ENCODE data around the gene ARRB2.
A peak's percentile ranks its signal among the peaks of the same experiment; 100 is the strongest.

ARRB2 gene

DNA sequence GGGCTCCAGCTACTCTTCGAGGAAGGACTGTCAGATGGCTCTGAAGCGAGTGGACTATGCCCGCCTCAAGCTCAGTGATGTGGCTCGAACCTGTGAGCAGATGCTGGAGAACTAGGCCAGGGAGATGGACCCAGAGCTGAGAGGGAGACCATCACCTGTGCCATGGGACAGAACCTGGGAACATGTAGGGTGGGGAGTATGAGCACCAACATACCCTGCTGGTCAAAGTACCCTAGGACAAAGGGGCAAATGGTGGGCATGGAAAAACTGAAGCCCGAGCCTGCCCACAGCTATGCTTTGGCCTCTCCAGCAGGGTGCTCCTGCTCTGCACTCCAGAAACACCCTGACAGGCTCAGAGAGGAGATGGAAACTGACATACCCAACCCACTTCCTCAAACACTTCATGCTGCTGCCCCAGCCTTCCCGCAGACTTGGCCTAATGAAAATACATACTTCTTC lies 22.7 kb downstream of the ARRB2 start:
- no peak for DNase-seq

DNA sequence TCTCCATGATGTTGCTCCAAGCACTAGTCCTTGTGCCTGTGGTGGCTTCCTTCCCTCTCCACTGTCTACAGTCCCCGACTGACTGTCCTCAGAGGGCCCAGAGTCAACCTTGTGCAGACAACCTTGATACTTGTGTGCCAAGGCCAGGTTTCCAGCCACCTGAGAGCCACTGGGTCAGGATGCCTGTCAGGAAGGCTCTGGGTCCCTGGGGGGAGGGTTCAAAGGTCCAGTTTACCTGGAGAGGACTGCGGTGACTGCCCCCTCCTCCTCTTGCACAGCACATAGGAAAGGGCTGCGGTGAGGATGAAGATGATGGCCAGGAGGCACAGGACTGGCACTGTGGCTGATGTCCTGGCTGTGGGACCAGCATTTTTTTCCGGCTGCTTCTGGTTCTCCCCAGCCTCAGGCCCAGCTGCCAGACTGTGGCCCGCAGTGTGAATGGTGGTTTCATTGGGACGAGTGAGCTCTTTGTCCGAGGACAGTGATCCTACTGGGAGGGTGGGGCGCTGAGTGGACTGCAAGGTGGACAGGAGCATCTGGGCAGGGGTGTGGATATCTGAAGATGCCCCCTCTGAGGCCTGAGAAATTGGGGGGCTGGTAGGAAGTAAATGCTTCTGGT lies 24.5 kb downstream of the ARRB2 start:
- no peak for DNase-seq

DNA sequence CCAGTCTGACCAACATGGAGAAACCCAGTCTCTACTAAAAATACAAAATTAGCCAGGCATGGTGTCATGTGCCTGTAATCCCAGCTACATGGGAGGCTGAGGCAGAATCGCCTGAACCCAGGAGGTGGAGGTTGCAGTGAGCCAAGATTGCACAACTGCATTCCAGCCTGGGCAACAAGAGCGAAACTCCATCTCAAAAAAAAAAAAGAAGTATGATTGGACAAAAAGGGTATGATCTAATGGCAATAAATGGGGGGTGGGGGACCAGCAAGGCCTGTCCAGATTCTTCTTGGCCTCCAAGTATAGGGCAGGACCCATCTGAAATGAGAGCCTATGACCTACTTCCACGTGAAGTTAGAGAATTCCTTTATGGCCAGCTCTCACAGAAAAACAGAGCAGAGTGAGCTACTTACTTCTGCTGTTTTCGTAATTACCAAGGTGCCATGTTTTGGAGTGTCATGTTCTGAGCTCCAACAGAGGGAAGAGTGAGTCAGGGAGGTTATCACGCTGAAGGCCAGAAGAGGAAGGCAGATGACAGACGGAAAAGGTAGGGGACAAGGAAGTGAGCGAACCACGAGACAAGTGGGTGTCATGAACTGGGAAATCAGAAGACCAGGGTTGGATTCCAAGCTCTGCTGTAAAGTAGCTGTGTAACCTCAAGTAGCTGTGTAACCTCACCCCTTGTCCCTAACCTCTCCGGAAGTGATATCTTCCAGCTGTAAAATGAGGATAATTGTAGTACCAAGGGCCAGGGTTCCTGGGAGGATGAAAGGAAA lies 25.6 kb downstream of the ARRB2 start:
- DNase-seq: no peak

DNA sequence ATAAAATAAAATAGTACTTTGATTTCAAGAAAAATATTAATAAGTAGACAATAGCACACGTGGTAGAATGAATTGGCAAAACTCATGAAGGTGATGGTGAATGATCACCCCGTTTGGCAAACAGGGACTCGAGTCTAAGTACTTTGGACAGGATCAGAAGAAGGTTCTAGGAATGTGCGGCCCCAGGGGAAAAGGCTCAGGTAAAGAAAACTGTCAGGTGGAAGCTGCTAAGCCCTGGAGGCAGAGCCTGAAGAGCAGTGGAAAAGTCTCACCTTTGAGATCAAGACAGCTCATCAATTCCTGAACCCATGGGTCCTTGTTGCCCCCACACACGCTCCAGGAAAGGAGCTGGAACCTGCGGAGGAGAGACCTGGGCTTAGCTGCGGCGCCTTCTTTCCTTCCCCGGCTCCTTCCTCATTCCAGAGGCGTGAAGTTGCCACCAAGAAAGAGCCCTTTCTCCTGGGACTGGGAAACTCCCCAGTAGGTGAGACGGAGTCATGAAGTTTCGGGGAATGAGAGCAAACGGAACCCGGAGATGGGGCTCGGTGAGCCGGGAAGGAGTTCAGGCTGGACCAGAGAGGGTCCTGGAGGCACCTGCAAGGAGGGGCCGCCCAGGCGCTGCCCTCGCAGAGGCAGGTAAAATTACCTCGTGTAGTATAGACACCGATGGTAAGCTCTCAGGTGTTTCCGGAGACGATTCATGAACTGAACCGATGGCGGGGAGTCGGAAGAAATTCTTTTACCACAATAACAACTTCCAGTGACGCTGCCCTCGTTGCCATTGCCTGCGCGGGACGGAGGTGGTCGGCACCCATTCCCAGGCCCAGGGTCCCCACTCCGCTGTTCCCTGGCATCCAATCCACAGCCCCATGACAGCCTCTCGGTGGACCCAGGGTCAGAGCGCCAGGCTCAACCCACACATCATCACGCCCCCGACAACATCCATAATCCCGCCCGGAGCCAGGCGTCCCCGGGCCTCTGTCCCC lies 28.0 kb downstream of the ARRB2 start:
- no peak for DNase-seq

DNA sequence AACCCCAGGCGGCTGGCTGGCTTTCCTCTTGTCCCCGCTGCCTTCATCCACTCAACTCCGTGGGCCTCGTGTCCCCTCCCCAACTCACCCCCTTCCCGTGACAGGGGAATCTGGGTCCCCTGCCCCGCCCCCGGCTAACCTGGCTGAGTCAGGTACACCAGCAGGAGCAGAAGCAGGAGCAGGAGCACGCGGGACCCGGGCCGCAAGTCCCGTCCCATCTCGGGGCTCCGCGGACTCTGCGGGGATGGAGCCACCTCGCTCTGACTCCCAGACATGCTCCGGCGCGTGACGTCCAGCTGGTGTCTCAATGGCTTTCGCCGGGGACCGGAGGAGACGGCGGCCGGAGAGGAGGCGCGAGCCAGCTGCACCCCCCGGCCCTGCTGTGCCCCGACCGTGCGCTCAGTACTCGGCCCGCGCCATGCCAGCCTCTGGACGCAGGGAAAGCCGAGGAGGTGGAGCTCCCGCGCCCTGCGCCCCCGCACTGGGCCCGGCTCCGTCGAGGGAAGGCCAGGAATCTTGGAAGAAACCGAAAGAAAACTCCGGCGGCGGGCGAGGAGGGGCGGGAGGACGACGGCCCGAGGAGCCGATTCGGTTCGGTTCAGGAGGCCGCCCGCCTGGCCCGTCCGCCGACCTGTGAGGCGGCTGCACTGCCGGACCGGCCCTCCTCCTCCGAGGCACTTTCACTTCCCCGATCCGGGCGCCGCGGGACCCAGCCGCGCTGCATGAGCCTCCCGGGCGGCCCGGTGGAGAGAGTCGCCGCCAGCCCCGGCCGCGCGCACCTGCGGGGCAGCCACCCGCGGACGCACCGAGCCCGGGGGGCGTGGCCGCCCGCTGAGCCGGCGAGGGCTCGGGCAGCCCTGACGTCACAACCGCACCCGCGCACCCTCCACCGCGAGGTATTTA lies 28.9 kb downstream of the ARRB2 start, which contains the start of the genes CXCL16 and ZMYND15:
Gene CXCL16, minus strand, starts transcription at position 807 of the 903 bp plus-strand sequence. Its CDS starts 589 bp downstream, at position 218.
Gene ZMYND15, plus strand, starts transcription at position 712 of the 903 bp plus-strand sequence. CDS start 716 bp downstream, outside the sequence.
- DNase-seq: peak in 1 of 2 experiments; percentile 7

DNA sequence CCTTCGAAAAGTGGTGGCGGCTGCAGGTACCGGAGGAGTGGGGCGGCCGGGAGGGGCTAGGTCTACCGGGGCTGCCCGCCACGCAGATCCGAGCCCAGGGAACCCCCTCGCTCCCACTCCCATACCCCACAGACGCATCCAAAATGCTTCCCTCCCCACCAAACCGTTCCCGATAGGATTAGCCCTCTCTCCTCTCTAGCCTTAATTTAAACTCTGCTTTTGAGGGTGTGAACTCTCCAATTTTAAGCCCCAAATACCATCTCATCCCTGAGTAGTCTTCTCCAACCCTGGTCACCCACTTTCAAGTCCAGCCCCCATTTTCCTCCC lies 29.6 kb downstream of the ARRB2 start:
- DNase-seq: no peak

DNA sequence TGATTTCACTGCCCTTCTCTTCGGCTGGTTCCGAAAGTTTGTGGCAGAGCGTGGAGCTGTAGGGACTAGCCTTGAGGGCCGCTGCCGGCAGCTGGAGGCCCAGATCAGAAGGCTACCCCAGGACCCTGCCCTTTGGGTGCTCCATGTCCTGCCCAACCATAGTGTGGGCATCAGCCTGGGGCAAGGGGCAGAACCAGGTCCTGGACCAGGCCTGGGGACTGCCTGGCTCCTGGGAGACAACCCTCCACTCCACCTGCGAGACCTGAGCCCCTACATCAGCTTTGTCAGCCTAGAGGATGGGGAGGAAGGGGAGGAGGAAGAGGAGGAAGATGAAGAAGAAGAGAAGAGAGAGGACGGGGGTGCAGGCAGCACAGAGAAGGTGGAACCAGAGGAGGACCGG lies 30.2 kb downstream of the ARRB2 start:
- DNase-seq: no peak

DNA sequence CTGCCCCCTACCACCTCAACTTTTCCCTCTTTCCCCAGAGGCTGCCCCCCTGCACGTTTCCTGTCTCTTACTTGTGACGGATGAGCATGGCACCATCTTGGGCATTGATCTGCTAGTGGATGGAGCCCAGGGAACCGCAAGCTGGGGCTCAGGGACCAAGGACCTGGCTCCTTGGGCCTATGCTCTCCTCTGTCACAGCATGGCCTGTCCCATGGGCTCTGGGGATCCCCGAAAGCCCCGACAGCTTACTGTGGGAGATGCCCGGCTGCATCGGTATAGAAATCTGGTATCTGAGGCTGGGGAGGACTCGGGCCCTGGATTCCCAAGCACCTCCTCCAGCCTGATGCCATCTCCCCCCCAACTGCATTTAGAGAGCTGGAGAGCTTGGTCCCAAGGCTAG lies 31.1 kb downstream of the ARRB2 start:
- no peak for DNase-seq

DNA sequence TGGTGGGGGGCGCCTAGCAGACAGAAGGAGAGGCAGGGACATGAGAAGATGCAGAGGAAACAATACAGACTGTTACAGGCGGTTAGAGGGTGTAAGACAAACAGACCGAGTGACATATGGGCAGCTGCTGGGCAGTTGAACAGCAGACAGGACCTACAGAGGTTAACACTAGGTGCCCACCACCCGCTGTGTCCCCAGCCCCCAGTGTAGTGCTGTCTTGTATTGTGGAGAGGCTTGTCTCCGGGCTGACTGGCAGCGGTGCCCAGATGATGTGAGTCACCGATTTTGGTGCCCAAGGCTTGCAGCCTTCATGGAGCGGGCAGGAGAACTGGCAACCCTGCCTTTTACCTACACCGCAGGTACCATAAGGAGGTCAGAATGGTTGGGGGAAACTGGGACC lies 31.7 kb downstream of the ARRB2 start:
- DNase-seq: peak in 1 of 2 experiments; percentile 7

DNA sequence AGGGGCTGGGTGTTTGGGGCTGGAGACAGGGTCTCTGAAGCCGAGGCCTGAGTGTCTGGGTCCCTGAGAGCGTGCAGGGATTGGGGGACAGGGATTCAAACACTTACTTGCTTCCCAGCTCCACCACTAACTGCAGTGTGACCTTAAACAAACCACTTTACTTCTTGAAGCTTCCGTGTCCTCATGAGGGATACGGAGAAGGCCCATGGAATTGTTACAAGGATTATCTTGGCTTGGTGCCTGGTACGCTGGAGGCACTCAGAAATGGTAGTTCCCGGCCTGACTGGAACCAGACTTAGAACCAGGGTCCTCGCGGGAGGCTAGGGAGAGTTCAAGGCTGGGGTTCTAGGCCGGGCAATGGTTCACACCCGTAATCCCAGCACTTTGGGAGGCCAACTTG lies 32.2 kb downstream of the ARRB2 start:
- no peak for DNase-seq

DNA sequence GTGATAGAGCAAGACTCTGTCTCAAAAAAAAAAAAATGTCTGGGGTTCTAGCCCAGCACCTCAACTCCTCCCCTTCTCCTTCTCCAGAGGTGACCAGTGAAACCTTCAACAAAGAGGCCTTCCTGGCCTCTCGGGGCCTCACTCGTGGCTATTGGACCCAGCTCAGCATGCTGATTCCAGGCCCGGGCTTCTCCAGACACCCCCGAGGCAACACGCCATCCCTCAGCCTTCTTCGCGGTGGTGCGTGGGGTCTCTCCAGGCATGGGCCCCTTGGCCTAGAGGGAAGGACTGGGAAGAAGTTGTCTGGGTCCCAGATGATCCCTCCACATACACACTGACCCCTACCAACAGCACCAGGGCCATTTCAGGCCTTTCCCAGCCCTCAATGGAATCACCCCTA lies 32.8 kb downstream of the ARRB2 start:
- DNase-seq: no peak

DNA sequence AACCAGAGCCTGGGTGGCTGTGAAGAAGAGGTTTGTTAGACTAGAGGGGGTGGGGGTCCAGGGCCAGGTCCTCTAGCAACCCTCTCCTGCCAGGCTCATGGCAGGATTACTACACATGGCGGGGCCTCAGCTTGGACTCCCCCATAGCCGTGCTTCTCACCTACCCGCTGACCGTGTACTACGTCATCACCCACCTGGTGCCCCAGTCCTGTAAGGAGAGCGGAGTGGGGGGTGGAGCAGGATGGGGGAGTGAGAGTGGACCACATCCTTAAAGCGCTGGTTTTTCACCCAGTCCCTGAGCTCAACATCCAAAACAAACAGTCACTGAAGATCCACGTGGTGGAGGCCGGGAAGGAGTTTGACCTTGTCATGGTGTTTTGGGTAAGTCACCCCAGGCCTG lies 33.5 kb downstream of the ARRB2 start:
- DNase-seq: no peak

DNA sequence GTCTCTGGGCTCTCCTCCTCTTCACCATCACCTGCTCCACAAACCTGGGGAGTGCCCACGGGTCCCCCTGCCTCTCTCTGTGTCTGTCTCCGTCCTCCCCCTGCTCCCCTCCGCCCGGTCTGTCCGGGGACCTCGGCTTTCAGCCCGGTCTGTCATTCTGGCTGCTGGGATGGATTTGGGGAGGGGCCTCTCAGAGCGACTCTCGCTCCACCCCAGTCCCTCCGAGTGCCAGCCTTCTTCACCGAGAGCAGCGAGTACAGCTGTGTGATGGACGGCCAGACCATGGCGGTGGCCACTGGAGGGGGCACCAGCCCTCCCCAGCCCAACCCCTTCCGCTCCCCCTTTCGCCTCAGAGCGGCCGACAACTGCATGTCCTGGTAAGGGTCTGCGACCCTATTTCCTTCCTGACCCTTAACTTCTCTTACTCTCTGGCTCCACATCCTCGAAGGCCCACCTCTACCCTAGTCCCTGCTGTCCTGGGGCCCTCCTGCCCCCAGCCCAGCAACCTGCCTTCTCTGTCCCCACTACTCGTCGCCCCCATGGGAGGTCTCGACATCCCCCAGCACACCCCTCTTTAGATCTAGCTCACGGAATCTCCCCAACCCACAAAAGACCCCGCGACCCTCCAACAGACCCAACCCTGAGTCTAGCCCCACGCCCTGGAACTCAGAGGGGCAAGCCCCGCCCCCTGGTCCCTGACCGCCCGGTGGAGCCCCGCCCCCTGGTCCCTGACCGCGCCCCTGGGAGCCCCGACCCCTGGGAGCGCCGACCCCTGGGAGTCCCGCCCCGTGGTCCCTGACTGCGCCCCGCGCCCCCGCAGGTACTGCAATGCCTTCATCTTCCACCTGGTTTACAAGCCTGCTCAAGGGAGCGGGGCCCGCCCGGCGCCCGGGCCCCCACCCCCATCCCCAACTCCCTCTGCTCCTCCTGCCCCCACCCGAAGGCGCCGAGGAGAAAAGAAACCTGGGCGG lies 34.9 kb downstream of the ARRB2 start:
- DNase-seq: no peak

DNA sequence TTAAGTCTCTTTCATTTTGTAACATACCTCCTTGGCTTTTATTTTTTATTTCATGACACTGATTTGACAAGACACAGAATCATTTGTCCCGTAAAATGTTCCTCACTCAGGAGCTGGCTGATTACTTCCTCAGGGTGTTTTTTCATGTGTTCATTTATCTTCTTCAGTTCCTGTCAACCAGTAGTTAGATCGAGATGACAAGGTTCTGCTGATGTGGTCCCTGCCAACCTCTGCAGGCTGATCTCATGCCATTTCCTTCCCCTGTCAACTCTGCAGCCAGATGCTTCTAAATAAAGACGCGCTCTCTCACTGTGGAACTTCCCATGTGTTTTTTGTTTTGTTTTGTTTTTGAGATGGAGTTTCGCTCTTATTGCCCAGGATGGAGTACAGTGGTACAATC lies 37.4 kb downstream of the ARRB2 start:
- no peak for DNase-seq

DNA sequence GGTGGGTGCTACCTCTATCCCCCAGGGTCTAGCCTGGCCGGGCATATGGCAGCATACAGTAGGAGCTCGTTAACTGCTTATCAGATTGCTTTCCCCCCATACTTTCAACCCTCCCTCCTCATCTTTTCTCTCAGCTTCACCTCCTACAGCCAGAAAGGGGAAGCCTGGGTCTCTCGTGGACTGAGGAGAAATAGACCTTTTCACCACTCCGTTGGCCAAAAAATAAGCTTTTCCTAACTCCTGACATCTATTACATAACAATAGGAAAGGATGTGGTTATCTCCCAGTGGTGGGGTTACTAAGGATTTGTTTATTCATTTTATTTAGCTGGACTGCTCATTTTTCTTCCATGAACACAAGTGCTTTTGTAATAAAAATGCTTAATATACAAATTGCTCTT lies 38.3 kb downstream of the ARRB2 start:
- no peak for DNase-seq

DNA sequence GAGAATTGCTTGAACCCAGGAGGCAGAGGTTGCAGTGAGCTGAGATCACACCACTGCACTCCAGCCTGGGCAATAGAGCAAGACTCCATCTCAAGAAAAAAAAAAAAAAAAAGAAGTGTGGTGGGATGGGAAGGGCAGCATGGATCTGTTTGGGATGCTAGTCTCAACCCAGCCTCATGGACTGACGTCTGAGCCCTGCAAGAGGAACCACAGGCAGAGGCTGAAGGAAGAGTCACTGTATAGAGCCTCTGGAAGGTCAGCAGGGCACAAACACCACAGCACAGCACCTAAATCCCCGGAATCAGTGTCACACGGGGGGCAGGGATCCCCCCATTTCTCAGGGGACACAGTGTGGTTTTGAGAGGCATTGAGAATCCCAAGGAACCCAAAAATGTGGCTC lies 40.2 kb downstream of the ARRB2 start:
- DNase-seq: no peak

DNA sequence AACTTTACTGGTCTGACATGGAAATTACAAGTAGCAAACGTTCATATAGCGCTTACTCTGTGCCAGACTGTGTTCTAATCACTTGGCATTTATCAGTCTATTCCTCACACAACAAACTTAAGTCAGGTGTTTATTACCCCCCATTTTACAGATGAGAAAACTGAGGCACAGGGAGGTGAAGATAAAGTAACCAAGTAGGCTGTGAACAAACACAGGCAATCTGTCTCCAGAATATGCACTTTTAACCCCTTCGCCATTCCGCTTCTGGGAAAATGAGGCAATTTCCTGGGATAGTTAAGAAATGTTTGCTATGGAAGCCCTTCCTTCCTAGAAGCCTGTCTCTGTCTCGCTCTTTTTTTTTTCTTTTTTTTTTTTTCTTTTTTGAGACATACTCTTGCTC lies 41.5 kb downstream of the ARRB2 start:
- no peak for DNase-seq

DNA sequence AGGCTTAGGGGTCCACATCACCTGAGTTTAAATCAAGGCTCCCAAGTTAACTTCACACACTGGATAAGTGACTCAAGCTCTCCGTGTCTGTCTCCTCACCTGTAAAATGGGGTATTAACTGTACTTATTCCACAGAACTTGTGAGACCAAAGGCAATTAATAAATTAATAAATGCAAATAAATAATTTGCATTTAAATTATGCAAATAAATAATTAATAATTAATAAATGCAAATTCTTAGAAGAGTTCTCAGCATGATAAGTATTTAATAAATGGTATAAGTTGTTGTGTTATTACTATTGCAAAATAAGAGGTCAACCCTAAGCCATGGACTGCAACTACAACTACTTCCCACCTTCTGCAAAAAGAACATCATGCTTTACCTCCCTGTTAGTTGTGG lies 43.0 kb downstream of the ARRB2 start:
- DNase-seq: no peak

DNA sequence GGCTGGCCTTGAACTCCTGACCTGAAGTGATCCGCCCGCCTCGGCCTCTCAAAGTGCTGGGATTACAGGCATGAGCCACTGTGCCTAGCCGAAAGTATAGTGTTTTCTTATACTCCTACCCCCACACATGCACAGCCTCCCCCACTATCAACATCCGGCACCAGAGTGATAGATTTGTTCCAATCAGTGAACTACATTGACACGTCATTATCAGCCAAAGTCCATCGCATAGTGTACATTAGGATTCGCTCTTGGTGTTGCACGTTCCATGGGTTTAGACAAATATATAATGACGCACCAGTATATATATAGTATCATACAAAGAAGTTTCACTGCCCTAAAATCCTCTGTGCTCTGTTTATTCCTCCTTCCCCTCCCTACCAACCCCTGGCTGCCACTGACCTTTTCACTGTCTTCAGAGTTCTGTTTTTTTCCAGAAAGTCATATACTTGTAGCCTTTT lies 49.4 kb downstream of the ARRB2 start:
- DNase-seq: no peak

DNA sequence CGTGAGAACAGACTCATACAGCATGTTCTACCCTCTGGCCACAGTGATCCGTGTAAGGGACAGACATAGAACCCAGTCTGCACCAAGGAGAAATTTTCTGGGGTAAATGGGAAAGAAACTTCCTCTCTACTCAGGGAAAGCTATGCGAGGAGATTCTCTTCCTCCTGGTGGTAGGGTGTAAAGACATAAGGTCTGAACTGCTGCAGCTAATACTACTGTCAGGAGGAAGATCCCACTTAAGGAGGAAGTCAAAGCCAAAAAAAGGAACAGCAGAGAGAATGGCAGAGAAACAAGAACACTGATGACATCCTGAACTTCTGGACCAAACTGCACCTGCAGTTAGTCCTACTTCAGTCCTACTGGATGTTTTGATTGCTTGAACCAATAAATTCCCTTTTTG lies 54.2 kb downstream of the ARRB2 start:
- no peak for DNase-seq

DNA sequence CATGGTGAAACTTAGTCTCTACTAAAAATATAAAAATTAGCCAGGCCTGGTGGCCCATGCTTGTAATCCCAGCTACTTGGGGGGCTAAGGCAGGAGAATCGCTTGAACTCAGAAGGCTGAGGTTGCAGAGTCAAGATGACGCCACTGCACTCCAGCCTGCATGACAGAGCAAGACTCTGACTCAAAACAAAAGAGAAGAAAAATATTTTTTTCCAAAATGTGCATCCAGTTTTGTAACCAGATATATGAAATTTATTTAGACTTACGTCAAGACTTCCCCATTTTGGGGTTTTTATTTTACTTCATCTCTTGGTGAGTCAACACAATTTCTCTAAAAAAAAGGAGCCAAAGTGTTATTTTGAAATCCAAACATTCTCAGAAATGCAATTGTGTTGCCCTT lies 55.8 kb downstream of the ARRB2 start:
- no peak for DNase-seq

Measured in NCI-H524 (cell line).